SK-N-SH (cell line): Measurements from ENCODE around the gene RAD23B. TPM values are rescaled to one million over a fixed set of nuclear protein-coding genes. Genes with fewer than 3 reads are reported as not detected.
A peak's percentile ranks its signal among the peaks of the same experiment; 100 is the strongest.

Source experiments
- CTCF ChIA-PET: fragments of 300-600, 350-600 bp; formaldehyde crosslinking; extraction: SDS; loops from one replicate; lab custom pipeline; 2021; lab: Yijun Ruan, JAX
- POLR2A ChIA-PET: fragments of 350-600 bp; sonication (Branson Sonifier 250); formaldehyde crosslinking; extraction: SDS; loops from one replicate; lab custom pipeline; 2020; ENCODE audit warnings: antibody characterized with exemption, inconsistent platforms; lab: Yijun Ruan, JAX
- DNase-seq: peaks from one replicate; pipeline ENCODE4 v3.0.0; 2012
- H2AFZ ChIP-seq: fragments of 200-600 bp; sonication (generic); 2 replicates; pipeline ENCODE4 v1.8.1; 2016; ENCODE audit warnings: antibody characterized with exemption, mild to moderate bottlenecking, low read depth
- H3F3A ChIP-seq: fragments of 200-600 bp; sonication (generic); replicated peaks from 2 replicates; pipeline ENCODE3; 2016; ENCODE audit warnings: antibody characterized with exemption, mild to moderate bottlenecking; ENCODE audit not compliant: insufficient read depth
- H3K27ac ChIP-seq, 2 experiments: fragments of 200-500 bp in 1 of 2; fragments of 200-600 bp in 1 of 2; sonication (Bioruptor generic) in 1 of 2; sonication (generic), shearing (Covaris generic) in 1 of 2; 2 replicates each; pipeline versions ENCODE4 v1.5.1 to v1.6.1; 2014 to 2016; ENCODE audit warnings: low read depth in 2 of 2, inconsistent platforms in 1 of 2, low read length in 1 of 2, mild to moderate bottlenecking in 1 of 2, mixed read lengths in 1 of 2
- H3K27me3 ChIP-seq: fragments of 200-600 bp; sonication (generic), shearing (Covaris generic); 2 replicates; pipeline ENCODE4 v1.6.1; 2016; ENCODE audit warnings: mixed run types; ENCODE audit not compliant: insufficient read depth
- H3K36me3 ChIP-seq, 2 experiments: fragments of 200-500 bp in 1 of 2; fragments of 200-600 bp in 1 of 2; sonication (Bioruptor generic) in 1 of 2; sonication (generic) in 1 of 2; replicated peaks in 1 of 2; 2 replicates each; pipeline versions ENCODE3 to v1.5.1; 2014 to 2016; ENCODE audit warnings: low read length in 1 of 2, mild to moderate bottlenecking in 1 of 2; ENCODE audit not compliant: insufficient read depth in 2 of 2, control insufficient read depth in 1 of 2
- H3K4me1 ChIP-seq, 2 experiments: fragments of 200-500 bp in 1 of 2; fragments of 200-600 bp in 1 of 2; sonication (Bioruptor generic) in 1 of 2; sonication (generic), shearing (Covaris generic) in 1 of 2; 2 replicates each; pipeline versions ENCODE4 v1.5.1 to v1.6.1; 2014 to 2016; ENCODE audit warnings: low read depth in 1 of 2, low read length in 1 of 2, mixed run types in 1 of 2; ENCODE audit not compliant: insufficient read depth in 2 of 2, control insufficient read depth in 1 of 2
- H3K4me2 ChIP-seq: fragments of 200-600 bp; sonication (generic), shearing (Covaris generic); 2 replicates; pipeline ENCODE4 v1.6.1; 2017; ENCODE audit warnings: mixed run types
- H3K4me3 ChIP-seq, 2 experiments: fragments of 200-500 bp in 1 of 2; fragments of 200-600 bp in 1 of 2; sonication (Bioruptor generic) in 1 of 2; sonication (generic), shearing (Covaris generic) in 1 of 2; 2 replicates each; pipeline versions ENCODE4 v1.5.1 to v1.8.1; 2014 to 2016; ENCODE audit warnings: low read depth in 2 of 2, inconsistent platforms in 1 of 2, low read length in 1 of 2, mild to moderate bottlenecking in 1 of 2, mixed read lengths in 1 of 2, moderate library complexity in 1 of 2
- H3K79me2 ChIP-seq: fragments of 200-600 bp; sonication (generic); 2 replicates; pipeline ENCODE4 v1.8.1; 2017; ENCODE audit warnings: mild to moderate bottlenecking; ENCODE audit not compliant: insufficient read depth
- H3K9ac ChIP-seq: fragments of 200-600 bp; sonication (generic); 2 replicates; pipeline ENCODE4 v1.6.1; 2017; ENCODE audit warnings: mixed run types
- H3K9me2 ChIP-seq: fragments of 200-600 bp; sonication (generic); 2 replicates; pipeline ENCODE4 v1.6.1; 2017; ENCODE audit warnings: mixed run types
- H3K9me3 ChIP-seq: fragments of 200-600 bp; sonication (generic); 2 replicates; pipeline ENCODE4 v1.6.1; 2017; ENCODE audit warnings: mixed run types, mild to moderate bottlenecking, moderate library complexity
- H4K20me1 ChIP-seq: fragments of 200-600 bp; sonication (generic); 2 replicates; pipeline ENCODE4 v1.6.1; 2017; ENCODE audit warnings: mild to moderate bottlenecking, mixed run types; ENCODE audit not compliant: insufficient read depth
- CHD2 ChIP-seq: fragments of 150-350 bp; IDR thresholded peaks from 2 replicates; pipeline ENCODE4 v1.6.1; 2018; ENCODE audit warnings: low read length; ENCODE audit not compliant: partially characterized antibody
- ELF1 ChIP-seq: IDR thresholded peaks from 2 replicates; pipeline ENCODE4 v1.4.0; 2012
- NFIC ChIP-seq: IDR thresholded peaks from 2 replicates; pipeline ENCODE4 v1.4.0; 2012; ENCODE audit warnings: borderline replicate concordance
- RAD21 ChIP-seq: IDR thresholded peaks from 2 replicates; pipeline ENCODE4 v1.6.1; 2012; ENCODE audit warnings: mild to moderate bottlenecking, low read length
- RXRA ChIP-seq: IDR thresholded peaks from 2 replicates; pipeline ENCODE4 v1.4.0; 2012; ENCODE audit warnings: low read depth, mild to moderate bottlenecking, borderline replicate concordance
- SMC3 ChIP-seq: IDR thresholded peaks from 2 replicates; pipeline ENCODE4 v1.6.1; 2012; ENCODE audit warnings: low read depth, low read length, improper control_type of control experiment
- WGBS: methylation state at CpG from one replicate; pipeline ENCODE4 v1.1.6; 2017; ENCODE audit warnings: low lambda C conversion rate; 5-methylcytosine and 5-hydroxymethylcytosine counted together
- polyA plus RNA-seq, 3 experiments: library from polyadenylated mRNA; depleted of rRNA; stranded (reverse); fragments of >200 nt; gene quantifications; 2 replicates each; pipeline ENCODE4 v1.2.3, GENCODE V29; 2012
- TF ChIP-seq, protein P1 (sequence below): fragments of 200-600 bp; sonication (generic); IDR thresholded peaks from 2 replicates; pipeline ENCODE4 v1.6.1; 2017; ENCODE audit warnings: antibody characterized with exemption, mild to moderate bottlenecking, moderate library complexity
- TF ChIP-seq, protein P2 (sequence below): IDR thresholded peaks from 2 replicates; pipeline ENCODE4 v1.4.0; 2012; ENCODE audit warnings: low read depth, borderline replicate concordance

RAD23B gene
- polyA plus RNA-seq, 1 of the 3 experiments (the other 2 are of a cell fraction), result 62.9 TPM

DNA sequence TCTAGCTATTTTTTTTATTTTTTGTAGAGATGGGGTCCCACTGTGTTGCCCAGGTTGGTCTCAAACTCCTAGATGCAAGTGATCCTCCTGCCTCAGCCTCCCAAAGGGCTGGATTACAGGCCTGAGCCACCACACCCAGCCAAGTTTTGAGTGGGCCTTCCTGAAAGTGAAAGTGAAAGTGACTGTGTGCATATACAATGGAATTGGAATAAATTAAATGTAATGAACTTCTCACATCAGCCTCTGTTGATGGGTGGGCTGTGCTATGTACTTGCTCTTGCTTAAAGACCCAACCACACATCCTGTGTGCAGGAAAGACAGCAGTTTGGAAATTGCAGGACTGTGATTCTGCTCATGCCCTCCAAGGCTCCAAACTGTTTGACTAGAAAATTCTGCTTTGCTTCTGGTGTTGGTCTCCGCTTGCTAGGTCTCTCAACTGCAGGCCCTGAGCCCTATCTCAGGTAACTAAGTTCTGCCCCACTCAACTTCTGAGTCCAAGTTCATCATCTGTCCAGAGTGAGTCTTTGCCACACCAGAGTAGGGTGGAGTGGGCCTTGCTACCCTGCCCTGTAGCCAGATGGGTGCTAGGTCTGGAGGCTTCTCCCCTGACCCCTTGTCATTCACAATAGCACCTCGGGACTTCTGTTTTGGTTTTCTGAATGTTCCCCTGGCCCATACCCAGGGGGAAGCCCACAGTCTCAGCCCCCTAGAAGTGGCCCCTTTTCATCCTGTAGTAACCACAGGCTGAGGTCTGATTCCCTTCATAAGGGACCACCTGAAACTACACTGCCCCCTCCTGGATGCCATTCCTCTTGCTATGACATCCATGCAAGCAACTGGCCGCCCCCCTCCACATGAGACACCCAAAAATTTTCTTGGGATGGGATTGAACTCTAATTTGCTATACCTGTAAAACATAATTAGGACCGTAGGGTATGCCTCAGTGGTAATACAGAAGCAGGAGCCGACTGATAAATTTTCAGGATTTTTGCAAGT lies 36.5 kb upstream of the RAD23B start:
- peak overlapping the region; percentile 71; the same call in 1 of the 2 replicates for H2AFZ ChIP-seq
- no peaks in the 10 kb centered on the region for H3K9me3 ChIP-seq
- H3F3A ChIP-seq, result peaks cover 19% of the 10 kb centered on the region
- no peak overlapping the region for H3K27ac ChIP-seq
- TF ChIP-seq NFIC (no peak), SMC3 (no peak)
- TF ChIP-seq, protein P1, sequence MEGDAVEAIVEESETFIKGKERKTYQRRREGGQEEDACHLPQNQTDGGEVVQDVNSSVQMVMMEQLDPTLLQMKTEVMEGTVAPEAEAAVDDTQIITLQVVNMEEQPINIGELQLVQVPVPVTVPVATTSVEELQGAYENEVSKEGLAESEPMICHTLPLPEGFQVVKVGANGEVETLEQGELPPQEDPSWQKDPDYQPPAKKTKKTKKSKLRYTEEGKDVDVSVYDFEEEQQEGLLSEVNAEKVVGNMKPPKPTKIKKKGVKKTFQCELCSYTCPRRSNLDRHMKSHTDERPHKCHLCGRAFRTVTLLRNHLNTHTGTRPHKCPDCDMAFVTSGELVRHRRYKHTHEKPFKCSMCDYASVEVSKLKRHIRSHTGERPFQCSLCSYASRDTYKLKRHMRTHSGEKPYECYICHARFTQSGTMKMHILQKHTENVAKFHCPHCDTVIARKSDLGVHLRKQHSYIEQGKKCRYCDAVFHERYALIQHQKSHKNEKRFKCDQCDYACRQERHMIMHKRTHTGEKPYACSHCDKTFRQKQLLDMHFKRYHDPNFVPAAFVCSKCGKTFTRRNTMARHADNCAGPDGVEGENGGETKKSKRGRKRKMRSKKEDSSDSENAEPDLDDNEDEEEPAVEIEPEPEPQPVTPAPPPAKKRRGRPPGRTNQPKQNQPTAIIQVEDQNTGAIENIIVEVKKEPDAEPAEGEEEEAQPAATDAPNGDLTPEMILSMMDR, result peak; percentile 35
- H3K36me3 ChIP-seq, result no peaks in the 10 kb centered on the region
- no peak overlapping the region for H3K9ac ChIP-seq
- CTCF ChIA-PET, result no interaction called here
- POLR2A ChIA-PET, result no interaction called here
- no peak overlapping the region for H3K4me3 ChIP-seq
- no peaks in the 10 kb centered on the region for H3K27me3 ChIP-seq
- peaks cover 4 to 31% of the 10 kb centered on the region in 2 experiments for H3K4me1 ChIP-seq
- WGBS, result 87% methylated on average over 5 of the region's 5 CpGs
- H3K9me2 ChIP-seq, result no peaks in the 10 kb centered on the region
- no peaks in the 10 kb centered on the region for H4K20me1 ChIP-seq
- no peak for DNase-seq
- no peak overlapping the region for H3K4me2 ChIP-seq
- H3K79me2 ChIP-seq, result no peaks in the 10 kb centered on the region

DNA sequence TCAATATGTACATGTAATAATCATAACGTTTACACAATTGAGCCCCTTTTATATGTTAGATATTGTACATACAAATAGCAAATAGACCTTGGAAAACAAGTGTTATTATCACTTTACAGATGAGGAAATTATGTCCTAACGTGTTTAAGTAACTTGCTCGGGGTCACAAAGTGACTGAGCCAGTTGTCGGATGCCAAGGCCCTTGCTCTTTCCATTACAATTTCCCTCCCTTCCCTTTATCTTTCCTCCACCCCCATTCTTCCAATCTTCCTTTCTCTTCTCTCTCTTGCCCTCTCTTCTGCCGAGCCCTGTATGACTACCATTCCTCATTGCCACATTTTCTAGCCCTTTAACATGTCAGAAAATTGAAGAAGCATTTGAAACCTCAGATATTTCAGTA lies 34.4 kb upstream of the RAD23B start:
- Histone ChIP-seq H3K9me2 (no peaks in the 10 kb centered on the region), H4K20me1 (no peaks in the 10 kb centered on the region), H3K4me2 (no peak overlapping the region), H2AFZ (no peak overlapping the region; the same call in 1 of the 2 replicates), H3K4me1 (peaks cover 9 to 18% of the 10 kb centered on the region in 2 experiments), H3K27ac (peak overlapping the region in 1 of 2 experiments; percentile 30; a peak in 2 of 4 replicates), H3K36me3 (no peaks in the 10 kb centered on the region), H3K27me3 (no peaks in the 10 kb centered on the region), H3K9ac (no peak overlapping the region), H3K4me3 (no peak overlapping the region), H3K9me3 (no peaks in the 10 kb centered on the region), H3K79me2 (no peaks in the 10 kb centered on the region), H3F3A (peaks cover 17% of the 10 kb centered on the region)
- ChIA-PET POLR2A (no interaction called here), CTCF (no interaction called here)
- 76% methylated on average over 5 of the region's 5 CpGs for WGBS
- TF ChIP-seq, protein P2, sequence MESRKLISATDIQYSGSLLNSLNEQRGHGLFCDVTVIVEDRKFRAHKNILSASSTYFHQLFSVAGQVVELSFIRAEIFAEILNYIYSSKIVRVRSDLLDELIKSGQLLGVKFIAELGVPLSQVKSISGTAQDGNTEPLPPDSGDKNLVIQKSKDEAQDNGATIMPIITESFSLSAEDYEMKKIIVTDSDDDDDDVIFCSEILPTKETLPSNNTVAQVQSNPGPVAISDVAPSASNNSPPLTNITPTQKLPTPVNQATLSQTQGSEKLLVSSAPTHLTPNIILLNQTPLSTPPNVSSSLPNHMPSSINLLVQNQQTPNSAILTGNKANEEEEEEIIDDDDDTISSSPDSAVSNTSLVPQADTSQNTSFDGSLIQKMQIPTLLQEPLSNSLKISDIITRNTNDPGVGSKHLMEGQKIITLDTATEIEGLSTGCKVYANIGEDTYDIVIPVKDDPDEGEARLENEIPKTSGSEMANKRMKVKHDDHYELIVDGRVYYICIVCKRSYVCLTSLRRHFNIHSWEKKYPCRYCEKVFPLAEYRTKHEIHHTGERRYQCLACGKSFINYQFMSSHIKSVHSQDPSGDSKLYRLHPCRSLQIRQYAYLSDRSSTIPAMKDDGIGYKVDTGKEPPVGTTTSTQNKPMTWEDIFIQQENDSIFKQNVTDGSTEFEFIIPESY, result no peak
- TF ChIP-seq ELF1 (no peak), RXRA (no peak), RAD21 (no peak), CHD2 (no peak)
- DNase-seq, result no peak
